ENCODE measurements around the gene IRX1.

The IRX1 gene

GRCh38 chr5:3607541-3608181, 12.0 kb downstream of the IRX1 start:
- TF ChIP-seq CTCF (IDR thresholded peaks at IDR 0.05; ENCODE audit: insufficient read depth, low read length) (no peak), SPI1 (IDR thresholded peaks at IDR 0.05; ENCODE audit: borderline replicate concordance, low read depth) (no peak), REST (IDR thresholded peaks at IDR 0.05; ENCODE audit: insufficient replicate concordance, low read depth) (no peak), GABPA (IDR thresholded peaks at IDR 0.05; ENCODE audit: low read depth) (no peak), POLR2AphosphoS5 (IDR thresholded peaks at IDR 0.05; ENCODE audit: low read depth) (no peak)
- no peak for DNase-seq (ENCODE audit: low read depth in 1 of 2, low spot score in 1 of 2)
- H3K27me3 ChIP-seq (ENCODE audit: insufficient read depth, poor library complexity, severe bottlenecking), result peaks cover 12% of the 10 kb centered on the region

GRCh38 chr5:3609120-3609681, 13.6 kb downstream of the IRX1 start:
- H3K27ac ChIP-seq (replicated peaks), result no peak overlapping the region
- H3K4me3 ChIP-seq (replicated peaks; ENCODE audit: insufficient read depth, low read length), result no peak overlapping the region
- TF ChIP-seq REST (IDR thresholded peaks at IDR 0.05; ENCODE audit: insufficient replicate concordance, low read depth) (no peak), POLR2AphosphoS5 (IDR thresholded peaks at IDR 0.05; ENCODE audit: low read depth) (no peak), CTCF (IDR thresholded peaks at IDR 0.05; ENCODE audit: insufficient read depth, low read length) (no peak), GABPA (IDR thresholded peaks at IDR 0.05; ENCODE audit: low read depth) (no peak), SPI1 (IDR thresholded peaks at IDR 0.05; ENCODE audit: borderline replicate concordance, low read depth) (no peak)

More at GRCh38 chr5:3607541-3608181, 12.0 kb downstream of the IRX1 start:
- no peak overlapping the region for H3K4me3 ChIP-seq (replicated peaks; ENCODE audit: insufficient read depth, low read length)
- H3K27ac ChIP-seq (replicated peaks), result no peak overlapping the region

DNA sequence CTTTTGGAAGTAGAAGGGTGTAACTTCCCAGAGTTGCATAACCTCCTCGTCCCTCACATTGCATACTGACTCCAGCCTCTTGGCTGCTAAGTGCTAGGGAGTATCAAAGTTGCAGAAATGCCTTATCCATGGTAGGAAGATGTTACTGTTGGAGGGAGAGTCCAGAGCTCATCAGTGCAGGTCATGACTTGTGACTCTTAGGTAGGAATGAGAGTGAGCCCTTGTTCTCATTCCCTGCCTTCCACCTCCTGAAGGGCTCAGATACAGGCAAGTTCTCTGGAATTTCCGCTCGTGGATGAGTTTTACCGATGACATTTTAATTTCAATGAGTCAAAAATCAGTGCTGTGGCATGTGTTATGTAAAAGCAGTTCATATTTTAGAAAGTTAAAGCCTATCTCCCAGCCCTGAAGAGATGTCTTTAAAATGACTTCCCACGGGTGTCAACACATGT, 17.0 kb downstream of the IRX1 start:
- DNase-seq (ENCODE audit: low read depth in 1 of 2, low spot score in 1 of 2), result no peak
- H3K4me3 ChIP-seq (replicated peaks; ENCODE audit: insufficient read depth, low read length), result no peak overlapping the region
- H3K27me3 ChIP-seq (ENCODE audit: insufficient read depth, poor library complexity, severe bottlenecking), result peaks cover under 1% of the 10 kb centered on the region
- H3K27ac ChIP-seq (replicated peaks), result no peak overlapping the region
- TF ChIP-seq POLR2AphosphoS5 (IDR thresholded peaks at IDR 0.05; ENCODE audit: low read depth), result no peak
- TF ChIP-seq GABPA (IDR thresholded peaks at IDR 0.05; ENCODE audit: low read depth), result no peak
- TF ChIP-seq REST (IDR thresholded peaks at IDR 0.05; ENCODE audit: insufficient replicate concordance, low read depth), result no peak
- no peak for TF ChIP-seq CTCF (IDR thresholded peaks at IDR 0.05; ENCODE audit: insufficient read depth, low read length)
- no peak for TF ChIP-seq SPI1 (IDR thresholded peaks at IDR 0.05; ENCODE audit: borderline replicate concordance, low read depth)

More at GRCh38 chr5:3609120-3609681, 13.6 kb downstream of the IRX1 start:
- H3K27me3 ChIP-seq (ENCODE audit: insufficient read depth, poor library complexity, severe bottlenecking), result peaks cover 5% of the 10 kb centered on the region
- no peak for DNase-seq (ENCODE audit: low read depth in 1 of 2, low spot score in 1 of 2)
